NK-92 (cell line): Measurements from ENCODE around the gene ELP4.
"Not testable (repeated sequence)": the region's sequence is repeated elsewhere in the genome, so short reads cannot be mapped to it uniquely, and the experiment has no call there.

ENCODE experiments used
- DNase-seq: peaks from one replicate; lab custom pipeline; 2025; ENCODE audit not compliant: unreplicated experiment; lab: John Stamatoyannopoulos, UW

ELP4 gene

DNA sequence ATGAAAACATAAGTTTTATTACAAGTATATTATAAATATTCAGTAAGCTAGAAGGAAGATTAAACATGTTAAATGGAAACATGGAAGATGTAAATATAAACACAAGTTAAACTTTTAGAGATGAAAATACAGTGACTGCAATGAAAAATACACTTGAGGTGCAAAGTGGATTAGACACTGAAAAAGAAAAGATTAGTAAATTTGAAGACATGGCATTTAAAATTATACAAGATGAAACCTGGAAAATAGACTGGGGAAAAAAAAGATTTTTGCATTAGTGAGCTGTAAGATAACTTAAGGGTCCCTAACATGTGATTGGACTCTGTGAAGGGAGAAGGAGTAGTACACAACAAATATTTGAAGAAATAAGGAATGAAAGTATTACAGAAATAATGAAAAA, 33.3 kb downstream of the ELP4 start:
- DNase-seq, result no peak

DNA sequence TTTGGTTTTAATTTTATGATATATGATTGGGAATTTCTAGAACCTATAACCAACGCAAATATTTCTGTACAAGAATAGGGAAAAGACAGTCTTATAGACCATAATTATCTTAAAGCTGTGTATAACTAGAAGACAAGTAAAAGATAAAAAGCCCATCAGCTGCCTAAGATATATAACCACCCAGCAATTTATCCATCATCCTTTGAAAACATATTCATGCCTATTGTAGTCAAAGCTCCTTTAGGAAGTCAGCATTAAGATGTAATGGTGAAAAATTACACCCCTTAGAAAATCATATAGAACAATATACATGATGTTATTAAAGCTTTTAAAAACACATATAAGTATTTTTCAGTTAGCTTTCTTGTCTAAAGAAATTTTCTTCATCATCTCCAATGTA, 46.4 kb downstream of the ELP4 start:
- DNase-seq, result no peak

DNA sequence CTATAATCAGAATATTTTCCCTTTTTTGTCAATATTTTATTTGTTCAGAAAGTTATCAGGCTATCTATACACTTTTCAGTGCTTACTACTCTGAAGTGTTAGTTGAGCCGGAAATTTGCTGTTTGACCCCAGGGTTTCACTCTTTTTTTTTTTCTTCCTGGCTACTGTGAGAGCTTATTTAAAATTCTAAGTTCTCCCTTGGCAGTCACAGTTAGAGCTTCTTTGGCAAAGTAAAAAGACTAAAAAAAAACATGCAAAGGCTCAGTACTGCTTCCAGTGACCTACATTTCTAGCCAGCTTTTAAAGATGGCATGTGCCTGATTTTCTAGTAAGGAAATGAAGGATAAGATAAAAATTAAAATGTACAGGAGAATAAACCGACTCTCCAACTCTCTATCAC, 48.4 kb downstream of the ELP4 start:
- DNase-seq, result no peak

DNA sequence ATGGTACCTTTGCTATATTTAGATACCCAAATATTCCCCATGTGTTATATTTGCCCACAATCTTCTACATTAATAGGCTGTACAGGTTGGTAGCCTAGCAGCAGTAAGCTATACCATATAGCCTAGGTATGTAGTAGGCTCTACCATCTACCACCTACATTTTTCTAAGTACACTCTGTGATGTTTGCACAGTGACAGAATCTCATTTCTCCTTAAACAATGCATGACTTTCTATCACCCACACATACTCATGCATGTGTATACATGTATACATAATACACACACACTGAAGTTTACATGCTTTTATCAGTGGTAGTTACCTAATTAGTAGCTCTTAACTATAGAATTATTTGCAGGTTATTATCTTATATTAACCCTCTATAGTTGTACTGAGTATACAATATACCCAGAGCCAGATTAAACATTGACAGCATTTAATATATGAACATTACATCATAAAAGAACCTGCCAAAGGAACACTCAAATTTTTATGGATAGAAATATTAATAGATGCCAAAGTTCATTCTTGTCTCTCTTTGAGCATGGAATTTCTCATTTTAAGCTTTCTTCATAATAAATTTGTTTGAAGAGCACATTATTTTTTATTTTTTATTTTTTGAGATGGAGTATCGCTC, 51.4 kb downstream of the ELP4 start:
- DNase-seq, result no peak

DNA sequence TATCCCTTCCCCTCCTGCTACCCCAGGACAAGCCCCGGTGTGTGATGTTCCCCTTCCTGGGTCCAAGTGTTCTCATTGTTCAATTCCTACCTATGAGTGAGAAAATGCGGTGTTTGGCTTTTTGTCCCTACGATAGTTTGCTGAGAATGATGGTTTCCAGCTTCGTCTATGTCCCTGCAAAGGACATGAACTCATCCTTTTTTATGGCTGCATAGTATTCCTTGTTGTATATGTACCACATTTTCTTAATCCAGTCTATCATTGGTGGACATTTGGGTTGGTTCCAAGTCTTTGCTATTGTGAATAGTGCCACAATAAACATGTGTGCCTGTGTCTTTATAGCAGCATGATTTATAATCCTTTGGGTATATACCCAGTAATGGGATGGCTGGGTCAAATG, 55.0 kb downstream of the ELP4 start:
- not testable (repeated sequence) for DNase-seq

DNA sequence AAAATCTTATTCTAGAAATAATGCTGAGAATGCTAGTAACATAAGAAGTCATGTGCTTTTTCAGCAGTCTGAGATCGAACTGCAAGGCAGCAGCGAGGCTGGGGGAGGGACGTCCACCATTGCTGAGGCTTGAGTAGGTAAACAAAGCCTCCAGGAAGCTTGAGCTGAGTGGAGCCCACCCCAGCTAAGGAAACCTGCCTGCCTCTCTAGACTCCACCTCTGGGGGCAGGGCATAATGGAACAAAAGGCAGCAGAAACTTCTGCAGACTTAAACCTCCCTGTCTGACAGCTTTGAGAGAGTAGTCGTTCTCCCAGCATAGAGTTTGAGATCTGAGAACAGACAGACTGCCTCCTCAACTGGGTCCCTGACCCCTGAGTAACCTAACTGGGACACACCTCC, 64.6 kb downstream of the ELP4 start:
- not testable (repeated sequence) for DNase-seq

DNA sequence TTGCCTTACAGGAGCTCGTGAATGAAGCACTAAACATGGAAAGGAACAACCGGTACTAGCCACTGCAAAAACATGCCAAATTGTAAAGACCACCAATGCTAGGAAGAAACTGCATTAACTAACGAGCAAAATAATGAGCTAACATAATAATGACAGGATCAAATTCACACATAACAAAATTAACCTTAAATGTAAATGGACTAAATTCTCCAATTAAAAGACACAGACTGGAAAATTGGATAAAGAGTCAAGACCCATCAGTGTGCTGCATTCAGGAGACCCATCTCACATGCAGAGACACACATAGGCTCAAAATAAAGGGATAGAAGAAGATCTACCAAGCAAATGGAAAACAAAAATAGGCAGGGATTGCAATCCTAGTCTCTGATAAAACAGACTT, 66.2 kb downstream of the ELP4 start:
- DNase-seq, result not testable (repeated sequence)

DNA sequence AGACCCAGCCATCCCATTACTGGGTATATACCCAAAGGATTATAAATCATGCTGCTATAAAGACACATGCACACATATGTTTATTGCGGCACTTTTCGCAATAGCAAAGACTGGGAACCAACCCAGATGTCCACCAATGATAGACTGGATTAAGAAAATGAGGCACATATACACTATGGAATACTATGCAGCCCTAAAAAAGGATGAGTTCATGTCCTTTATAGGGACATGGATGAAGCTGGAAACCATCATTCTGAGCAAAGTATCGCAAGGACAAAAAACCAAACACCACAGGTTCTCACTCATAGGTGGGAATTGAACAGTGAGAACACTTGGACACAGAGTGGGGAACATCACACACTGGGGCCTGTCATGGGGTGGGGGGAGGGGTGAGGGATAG, 69.8 kb downstream of the ELP4 start:
- DNase-seq, result not testable (repeated sequence)

DNA sequence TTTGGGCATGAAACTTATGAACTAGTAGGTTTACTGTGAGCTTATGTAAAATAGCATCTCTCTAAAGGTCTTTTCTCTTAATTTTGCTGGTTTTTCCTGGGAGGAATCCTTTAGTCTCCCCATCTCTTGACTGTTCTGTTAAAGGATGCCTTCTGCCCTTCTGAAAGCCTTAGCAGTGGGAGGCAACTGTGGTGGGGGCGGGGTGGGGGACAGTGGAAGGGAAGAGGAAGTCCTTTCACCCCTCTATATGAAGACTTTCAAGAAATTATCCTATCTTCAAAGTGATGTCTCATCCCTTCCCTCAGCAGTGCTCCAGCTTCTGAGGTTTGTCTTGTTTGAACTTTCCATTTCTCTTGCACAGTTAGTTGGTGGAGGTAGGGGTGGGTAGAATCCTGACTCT, 73.1 kb downstream of the ELP4 start:
- DNase-seq, result no peak

DNA sequence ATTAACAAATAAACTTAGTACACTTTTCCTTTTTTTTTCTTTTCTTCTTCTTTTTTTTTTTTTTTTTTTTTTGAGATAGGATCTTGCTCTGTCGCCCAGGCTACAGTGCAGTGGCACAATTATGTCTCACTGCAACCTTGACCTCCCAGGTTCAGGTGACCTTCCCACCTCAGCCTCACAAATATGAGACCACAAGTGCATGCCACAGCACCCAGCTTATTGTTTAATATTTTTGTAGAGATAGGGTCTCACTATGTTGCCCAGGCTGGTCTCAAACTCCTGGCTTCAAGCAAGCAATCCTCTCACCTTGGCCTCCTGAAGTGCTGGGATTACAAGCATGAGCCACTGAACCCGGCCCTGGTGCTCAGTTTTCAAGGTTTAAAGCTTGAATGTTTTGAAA, 88.9 kb downstream of the ELP4 start:
- DNase-seq, result no peak

DNA sequence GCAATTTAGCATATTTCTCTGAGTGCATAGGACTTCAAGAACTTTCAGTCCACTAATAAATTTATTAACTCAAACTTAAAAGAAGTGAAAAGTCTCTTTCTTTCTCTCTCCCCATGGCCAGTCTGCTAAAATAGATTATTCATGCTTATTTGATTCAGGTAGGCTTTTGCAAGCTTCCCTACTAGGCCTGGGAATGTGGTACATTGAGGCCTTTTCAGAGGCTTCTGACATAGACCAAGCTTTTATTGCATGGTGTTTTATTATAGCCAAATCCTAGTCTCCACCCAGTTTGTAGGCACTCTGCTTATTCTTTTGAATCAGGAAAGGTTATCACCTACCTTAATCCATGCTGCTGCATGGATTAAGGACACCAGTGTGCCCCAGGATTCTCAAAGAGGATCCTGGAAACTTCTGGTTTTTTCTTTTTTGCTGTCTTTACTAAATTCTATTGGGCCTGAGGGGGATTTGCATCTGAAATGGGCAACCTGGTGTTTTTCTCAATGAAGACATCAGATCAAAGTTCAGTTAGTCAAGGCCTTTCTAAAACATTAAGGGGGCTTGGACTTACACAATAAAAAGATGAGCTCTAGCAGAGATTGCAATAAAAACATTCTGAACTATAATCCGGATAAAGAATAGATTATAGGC, 92.2 kb downstream of the ELP4 start:
- no peak for DNase-seq

DNA sequence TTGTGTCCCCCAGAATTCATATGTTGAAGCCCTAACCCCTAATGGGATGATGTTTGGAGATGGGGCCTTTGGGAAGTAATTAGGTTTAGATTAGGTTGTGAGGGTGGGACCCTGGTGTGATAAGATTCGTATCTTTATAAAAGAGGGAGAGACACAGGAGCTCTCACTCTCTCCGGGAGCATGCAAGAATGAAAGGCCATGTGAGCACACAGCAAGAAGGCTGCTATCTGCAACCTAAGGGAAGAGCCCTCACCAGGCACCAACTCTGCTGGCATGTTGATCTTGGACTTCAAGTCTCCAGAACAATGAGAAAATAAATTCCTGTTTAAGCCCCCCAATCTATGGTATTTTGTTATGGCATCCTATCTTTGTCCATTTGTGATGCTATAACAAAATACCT, 97.3 kb downstream of the ELP4 start:
- DNase-seq, result no peak

DNA sequence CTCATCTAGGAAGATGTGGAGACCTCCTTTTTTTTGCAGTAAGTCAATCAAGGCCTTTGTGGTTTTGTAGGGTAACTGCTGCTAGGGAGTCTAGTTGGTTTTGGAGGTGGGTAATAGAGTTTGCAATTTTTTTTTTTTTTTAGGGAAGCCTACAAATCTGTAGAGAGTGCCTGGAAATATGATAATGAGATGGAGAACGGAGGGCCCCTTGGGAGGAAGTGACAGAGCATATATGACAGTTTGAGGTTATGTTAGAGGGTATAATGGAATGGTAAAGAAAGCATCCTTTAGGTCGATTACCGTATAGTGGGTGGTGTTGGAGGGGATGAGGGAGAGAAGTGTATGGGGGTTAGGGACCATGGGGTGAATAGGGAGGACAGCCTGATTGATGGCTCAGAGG, 98.3 kb downstream of the ELP4 start:
- DNase-seq, result no peak

DNA sequence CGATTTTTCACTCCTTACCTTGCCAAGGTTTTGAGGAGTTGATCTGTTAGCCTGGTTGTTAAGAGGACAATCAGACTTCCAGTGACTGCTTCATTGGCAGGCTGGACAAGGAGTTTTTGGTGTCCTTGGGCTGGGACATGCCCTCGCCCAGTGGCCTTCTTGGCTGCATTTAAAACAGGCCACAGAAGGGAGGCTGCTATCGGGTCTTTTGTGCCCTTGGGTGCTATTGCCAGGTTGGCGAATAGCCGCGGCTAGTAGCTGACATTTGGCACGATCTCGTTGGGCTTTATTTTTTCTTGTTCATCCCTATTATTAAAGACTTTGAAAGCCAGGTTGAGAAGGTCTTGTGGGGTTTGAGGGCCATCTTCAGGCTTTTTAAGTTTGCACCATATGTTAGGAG, 99.4 kb downstream of the ELP4 start:
- DNase-seq, result no peak

DNA sequence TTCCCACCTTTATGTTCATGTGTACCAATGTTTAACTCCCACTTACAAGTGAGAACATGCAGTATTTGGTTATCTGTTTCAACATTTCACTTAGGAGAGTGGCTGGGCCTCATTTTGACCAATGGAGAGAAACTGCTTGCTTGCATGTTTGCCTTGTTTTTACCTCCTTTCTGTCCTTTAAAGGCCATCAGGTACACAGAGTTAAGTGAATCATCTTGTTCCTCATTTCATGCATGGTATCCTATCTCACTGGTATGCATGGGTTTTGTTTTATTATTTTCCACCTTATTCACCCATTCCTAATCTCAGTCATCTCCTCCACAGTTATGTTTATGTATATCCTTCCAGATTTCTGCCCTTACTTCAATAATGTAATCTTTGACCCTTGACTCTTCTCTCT, 101.0 kb downstream of the ELP4 start:
- DNase-seq, result no peak

DNA sequence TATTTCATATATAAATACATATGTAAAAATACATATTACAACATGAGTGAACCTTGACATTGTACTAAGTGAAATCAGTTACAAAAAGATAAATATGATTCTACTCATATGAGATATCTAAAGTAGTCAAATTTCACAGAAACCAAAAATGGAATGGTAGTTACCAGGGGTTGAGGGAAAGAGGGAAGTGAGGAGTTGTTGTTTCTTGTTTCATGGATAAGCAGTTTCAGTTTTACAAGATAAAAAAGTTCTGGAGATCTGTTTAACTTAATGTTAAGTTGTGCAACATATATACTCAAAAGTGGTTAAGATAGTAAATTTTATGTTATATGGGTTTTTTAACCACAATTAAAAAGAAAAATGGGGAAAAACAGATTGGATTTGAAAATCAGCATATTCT, 107.7 kb downstream of the ELP4 start:
- no peak for DNase-seq

DNA sequence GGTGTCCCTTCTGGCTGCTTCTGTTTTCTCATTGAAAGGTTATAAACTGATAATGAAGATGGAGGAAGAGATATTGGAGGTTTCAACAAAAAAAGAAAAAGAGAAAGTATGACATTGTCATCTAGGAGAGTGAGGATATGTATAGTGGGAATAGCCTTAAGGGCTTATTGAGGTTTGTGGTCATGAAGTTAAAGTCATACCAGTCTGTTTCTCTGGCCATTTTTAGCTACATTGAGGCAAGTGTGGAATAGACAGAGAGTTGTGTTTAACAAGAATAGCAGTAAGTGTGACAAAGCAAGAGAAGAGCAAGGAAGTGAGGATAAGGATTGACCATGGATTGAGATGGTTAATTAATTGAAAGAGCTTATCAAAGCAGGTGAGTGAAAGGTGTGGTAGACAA, 110.4 kb downstream of the ELP4 start:
- no peak for DNase-seq

DNA sequence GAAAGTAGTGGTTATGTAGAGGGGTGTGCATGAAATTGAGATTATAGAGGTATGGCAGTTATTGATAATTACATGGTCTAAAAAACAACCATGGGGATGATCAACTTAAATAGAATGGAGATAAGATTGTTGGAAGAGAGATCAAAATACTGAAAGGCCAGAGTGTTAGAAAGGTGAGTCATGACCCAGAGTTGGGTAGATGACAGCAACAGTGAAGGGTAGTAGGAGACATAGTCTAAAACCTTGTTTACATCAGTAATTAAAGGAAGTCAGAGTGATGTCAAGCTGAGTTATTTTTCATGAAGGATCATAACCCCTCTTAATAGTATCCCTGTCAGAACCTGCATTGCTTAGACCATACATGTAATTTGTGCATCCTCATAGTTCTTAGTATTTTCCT, 110.9 kb downstream of the ELP4 start:
- DNase-seq, result no peak

DNA sequence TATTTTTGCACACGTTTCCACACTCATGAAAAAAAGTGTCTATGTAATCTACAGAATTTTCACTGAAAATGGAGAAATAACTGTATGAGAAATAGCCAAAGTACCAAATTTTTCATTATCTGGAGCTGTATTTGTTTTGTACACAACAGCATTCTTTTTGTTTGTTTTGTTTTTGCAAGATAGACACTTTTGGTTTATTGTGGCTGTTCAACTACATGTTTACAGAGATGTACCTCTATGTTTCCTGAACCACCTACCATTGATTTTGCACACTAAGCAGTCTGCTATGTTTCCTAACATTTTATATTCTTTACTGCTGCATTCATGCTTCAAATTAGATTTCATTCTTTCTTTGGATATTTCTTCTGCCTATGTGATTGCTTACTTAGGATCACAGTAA, 116.3 kb downstream of the ELP4 start:
- DNase-seq, result no peak

DNA sequence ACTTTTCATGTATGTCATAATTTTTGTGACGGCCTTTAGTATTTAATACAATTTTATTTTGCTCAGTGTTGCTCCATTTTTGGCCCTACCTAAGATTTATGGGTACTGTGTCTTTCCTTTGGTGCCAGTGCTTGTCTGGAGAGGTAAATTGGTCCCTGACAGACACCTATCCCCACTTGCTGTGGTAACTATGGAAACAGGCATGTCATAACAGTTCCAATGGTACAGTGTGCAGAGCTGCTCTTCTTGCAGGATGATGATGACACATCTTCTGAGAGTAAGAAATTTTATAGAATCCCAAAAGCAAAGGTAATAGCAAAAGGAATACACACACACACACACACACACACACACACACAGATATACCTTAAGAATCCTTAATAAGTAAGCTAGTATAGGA, 118.5 kb downstream of the ELP4 start:
- DNase-seq, result no peak

DNA sequence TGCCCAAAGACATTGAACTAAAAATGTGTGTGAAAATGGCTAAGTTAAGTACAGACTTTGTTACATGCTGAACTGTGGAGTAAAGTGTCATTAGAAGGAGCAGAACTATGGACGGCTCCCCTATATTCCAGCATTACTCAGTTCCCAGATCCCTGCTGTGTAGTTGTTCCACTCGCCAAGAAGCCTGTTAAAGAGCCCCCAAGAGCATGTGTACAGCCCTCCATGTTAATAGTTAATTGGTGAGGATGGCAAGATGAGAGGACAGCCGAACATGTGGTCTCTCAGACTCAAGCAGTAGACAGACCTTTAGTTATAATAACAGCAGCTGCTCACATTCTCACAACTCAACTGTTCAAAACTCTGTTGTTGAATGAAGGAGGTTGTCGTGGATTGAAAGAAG, 127.4 kb downstream of the ELP4 start:
- DNase-seq, result no peak

DNA sequence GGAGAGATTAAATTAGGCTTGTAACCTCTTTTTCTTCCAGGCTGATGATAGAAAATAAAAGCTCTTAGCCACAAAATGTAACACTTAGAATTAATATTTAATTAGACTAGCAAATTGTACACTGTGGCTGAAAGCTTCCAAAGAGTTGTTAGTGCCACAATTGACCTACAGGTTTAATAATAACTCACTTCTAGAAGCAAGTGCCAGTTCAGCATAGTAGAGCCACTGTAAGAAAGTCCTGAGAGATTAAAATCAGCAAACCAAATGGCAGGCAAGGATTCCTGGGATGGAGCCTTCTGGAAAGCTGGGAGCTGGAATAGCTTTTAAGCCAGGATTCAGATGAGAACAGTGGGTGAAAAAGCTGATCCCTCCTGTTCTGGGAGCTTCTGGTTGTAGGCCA, 131.0 kb downstream of the ELP4 start:
- DNase-seq, result no peak

DNA sequence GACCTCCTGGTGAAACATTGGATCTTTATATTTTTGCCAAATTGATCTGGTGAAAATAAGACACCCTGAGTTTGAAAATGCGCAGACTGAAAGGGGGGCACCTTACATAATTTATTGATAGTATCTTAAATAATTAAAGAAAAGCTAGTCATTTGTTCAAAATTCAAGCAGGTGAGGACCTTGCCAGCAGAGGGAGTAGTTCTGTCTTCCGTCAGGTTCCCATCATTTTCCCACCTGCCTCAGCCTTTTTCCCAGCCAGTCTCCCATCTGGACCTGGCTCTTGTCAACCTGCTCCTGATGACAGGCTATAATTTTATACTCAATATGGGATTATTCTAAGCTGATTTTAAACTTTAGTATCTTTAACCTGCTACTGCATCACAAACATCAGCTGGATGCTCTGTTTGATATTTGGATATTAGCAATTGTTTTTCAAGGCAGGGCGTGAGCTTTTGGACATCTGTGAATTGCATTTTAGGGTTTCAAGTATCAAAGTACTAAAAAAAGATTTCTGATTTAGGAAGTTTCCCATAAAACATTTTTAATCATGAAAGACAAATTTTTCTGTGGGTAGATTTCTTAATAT, 132.0 kb downstream of the ELP4 start:
- DNase-seq, result no peak
